NT2/D1 (cell line): ENCODE measurements around the gene BCAS3.

Source experiments
- DNase-seq: peaks from one replicate; pipeline ENCODE4 v3.0.0-alpha.2; 2011; ENCODE audit warnings: low read depth, low spot score
- H3K27me3 ChIP-seq: 2 replicates; pipeline ENCODE4 v1.6.0; 2011; ENCODE audit warnings: mild to moderate bottlenecking; ENCODE audit not compliant: insufficient read length, insufficient read depth
- H3K36me3 ChIP-seq: 2 replicates; pipeline ENCODE4 v1.6.1; 2011; ENCODE audit warnings: mild to moderate bottlenecking, low read length, mixed read lengths; ENCODE audit not compliant: insufficient read depth, insufficient read length
- H3K4me1 ChIP-seq: 2 replicates; pipeline ENCODE4 v1.5.1; 2011; ENCODE audit not compliant: insufficient read depth, insufficient read length
- H3K4me3 ChIP-seq: 2 replicates; pipeline ENCODE4 v1.5.1; 2011; ENCODE audit warnings: low read depth; ENCODE audit not compliant: insufficient read length
- H3K9ac ChIP-seq: 2 replicates; pipeline ENCODE4 v1.6.0; 2011; ENCODE audit warnings: low read depth; ENCODE audit not compliant: insufficient read length
- H3K9me3 ChIP-seq: 2 replicates; pipeline ENCODE4 v1.5.1; 2011; ENCODE audit warnings: mild to moderate bottlenecking, low read length; ENCODE audit not compliant: insufficient read depth
- SUZ12 ChIP-seq: IDR thresholded peaks from 2 replicates; pipeline ENCODE4 v1.6.1; 2011; ENCODE audit not compliant: insufficient read length, insufficient read depth; ENCODE audit errors: extremely low read depth
- YY1 ChIP-seq: IDR thresholded peaks from 2 replicates; pipeline ENCODE4 v1.6.1; 2011; ENCODE audit not compliant: insufficient read length, insufficient read depth
- ZNF274 ChIP-seq: IDR thresholded peaks from 2 replicates; pipeline ENCODE4 v1.6.1; 2011; ENCODE audit warnings: mild to moderate bottlenecking, low read depth, low read length

The BCAS3 gene

DNA sequence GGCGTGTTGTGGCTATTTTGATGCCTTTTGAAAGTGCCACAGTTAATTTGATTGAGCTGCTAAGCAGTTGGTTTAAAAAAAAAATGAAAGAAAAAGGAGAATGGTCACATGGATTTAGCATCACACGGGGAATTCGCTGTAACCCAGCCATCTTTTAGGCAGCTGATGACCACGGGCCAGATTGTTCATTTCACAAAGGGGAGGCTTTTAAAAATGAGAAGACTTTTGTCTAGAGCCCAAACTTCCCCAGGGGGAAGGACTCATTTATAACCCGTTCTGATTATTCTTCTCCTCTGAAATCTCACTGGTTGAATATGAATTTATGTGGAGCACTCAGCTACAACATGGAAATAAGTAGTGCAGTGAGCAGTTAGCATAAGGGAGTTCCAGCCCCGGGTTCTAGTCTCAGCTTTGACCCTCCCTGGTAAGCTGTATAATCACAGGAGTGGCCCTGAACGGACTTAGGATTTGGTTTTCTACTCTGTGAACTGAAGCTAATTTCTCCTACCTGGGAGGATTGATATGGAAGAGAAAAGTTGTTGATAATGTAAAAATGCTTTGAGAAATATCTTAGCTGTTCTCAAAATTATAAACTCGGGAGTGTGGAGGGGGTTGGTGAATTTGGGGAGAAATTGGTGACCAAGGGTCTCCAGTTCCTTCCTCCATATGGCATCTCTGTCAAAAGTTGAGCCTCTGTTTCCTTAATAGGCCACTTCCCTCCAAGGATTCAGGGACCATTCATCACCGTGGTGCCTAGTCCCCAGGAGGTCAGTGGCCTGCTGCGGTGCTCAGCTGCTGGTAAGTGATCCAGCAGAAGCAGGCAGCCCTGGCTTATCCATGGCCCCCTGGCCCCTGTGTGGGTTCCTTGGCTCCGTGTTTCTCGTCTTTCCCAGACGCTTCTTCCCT lies 645.6 kb downstream of the BCAS3 start:
- Histone ChIP-seq H3K36me3 (no peaks in the 10 kb centered on the region), H3K4me3 (no peak overlapping the region), H3K9ac (no peak overlapping the region), H3K4me1 (peaks cover 2% of the 10 kb centered on the region), H3K9me3 (no peaks in the 10 kb centered on the region), H3K27me3 (no peaks in the 10 kb centered on the region)
- DNase-seq = no peak
- no peak for TF ChIP-seq ZNF274
- no peak for TF ChIP-seq YY1
- TF ChIP-seq SUZ12 = no peak

GRCh38 chr17:61323909-61324868 lies 646.5 kb downstream of the BCAS3 start:
- no peaks in the 10 kb centered on the region for H3K9me3 ChIP-seq
- no peak overlapping the region for H3K4me3 ChIP-seq
- H3K9ac ChIP-seq = no peak overlapping the region
- TF ChIP-seq SUZ12 (no peak), ZNF274 (no peak)
- DNase-seq = no peak
- no peaks in the 10 kb centered on the region for H3K27me3 ChIP-seq
- H3K4me1 ChIP-seq = peaks cover 2% of the 10 kb centered on the region
- H3K36me3 ChIP-seq = no peaks in the 10 kb centered on the region

DNA sequence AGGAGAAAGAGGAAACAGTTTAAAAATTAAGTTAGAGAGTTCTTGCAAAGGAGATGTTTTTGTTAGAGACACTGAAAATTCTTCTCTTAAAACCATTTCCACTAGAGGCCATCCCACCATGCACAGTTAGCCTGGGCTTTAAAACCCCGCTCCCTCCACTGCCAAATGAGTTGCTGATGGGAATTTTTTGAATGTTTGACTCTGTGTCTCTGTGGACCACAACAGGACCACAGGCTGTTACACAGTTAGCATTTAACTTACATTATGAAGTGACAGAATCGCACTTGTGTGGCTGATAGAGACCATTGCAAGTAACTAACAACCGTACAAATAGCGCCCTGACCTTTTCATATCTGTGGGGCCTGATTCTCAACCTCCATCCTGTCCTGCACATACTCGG lies 647.3 kb downstream of the BCAS3 start:
- Histone ChIP-seq H3K4me1 (peaks cover 2% of the 10 kb centered on the region), H3K9me3 (no peaks in the 10 kb centered on the region), H3K9ac (no peak overlapping the region), H3K36me3 (no peaks in the 10 kb centered on the region), H3K27me3 (no peaks in the 10 kb centered on the region), H3K4me3 (no peak overlapping the region)
- TF ChIP-seq SUZ12 (no peak), ZNF274 (no peak), YY1 (no peak)
- no peak for DNase-seq

DNA sequence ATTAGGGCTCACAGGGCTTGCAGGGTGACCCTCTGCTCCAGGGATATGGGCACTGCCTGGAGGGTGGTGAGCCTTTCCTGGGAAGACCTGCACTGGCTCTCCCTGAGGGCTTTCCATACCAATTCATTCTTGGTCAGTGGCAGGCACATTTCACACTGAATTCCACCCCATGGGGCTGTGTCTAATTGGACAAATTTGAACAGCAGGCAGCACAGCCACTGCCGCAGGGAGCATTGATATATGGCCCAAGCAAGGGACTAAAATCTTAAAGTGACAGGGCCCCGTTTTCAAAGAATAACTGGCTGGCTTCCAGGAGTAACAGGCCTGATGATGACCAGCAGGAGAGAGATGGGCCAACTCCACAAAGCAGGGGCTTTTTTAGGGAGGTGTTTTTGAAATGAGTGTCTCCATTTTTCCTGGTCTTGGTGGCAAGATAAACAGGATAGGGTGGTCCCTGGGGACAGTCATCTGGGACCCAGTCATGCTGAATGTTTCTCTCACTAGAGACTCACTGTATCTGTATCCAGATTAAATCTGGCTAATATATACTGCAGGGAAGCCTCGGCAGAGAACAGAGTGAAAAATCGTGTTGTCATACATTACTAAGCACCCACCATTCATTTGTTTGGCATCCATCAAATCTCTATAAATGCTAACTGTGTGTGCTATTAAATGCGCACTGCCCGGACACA lies 647.9 kb downstream of the BCAS3 start:
- DNase-seq = no peak
- Histone ChIP-seq H3K36me3 (no peaks in the 10 kb centered on the region), H3K9ac (no peak overlapping the region), H3K27me3 (no peaks in the 10 kb centered on the region), H3K4me3 (no peak overlapping the region), H3K9me3 (no peaks in the 10 kb centered on the region), H3K4me1 (peaks cover 2% of the 10 kb centered on the region)
- TF ChIP-seq YY1 = no peak
- no peak for TF ChIP-seq ZNF274
- no peak for TF ChIP-seq SUZ12

DNA sequence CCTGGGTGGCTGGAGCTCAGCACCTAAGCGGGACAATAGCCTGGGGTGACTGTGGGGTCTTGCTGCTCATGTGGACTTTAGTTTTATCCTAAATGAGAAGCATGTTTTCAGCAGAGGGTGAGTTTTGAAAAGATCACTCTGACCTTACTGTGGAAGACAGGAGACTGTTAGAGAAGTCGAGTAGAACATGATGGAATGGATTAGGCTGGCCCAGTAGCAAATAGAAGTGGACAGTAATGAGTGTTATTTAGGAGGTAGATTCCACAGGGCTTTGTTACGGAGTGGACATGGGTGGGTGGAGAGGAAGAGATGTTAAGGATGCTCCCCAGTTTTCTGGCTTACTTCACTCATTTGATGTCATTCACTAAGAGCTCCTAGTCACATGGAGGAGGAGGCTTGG lies 648.7 kb downstream of the BCAS3 start:
- TF ChIP-seq YY1 (no peak), ZNF274 (no peak), SUZ12 (no peak)
- H3K36me3 ChIP-seq = no peaks in the 10 kb centered on the region
- H3K27me3 ChIP-seq = no peaks in the 10 kb centered on the region
- no peak overlapping the region for H3K9ac ChIP-seq
- H3K4me3 ChIP-seq = no peak overlapping the region
- H3K4me1 ChIP-seq = peaks cover 2% of the 10 kb centered on the region
- H3K9me3 ChIP-seq = no peaks in the 10 kb centered on the region
- no peak for DNase-seq

DNA sequence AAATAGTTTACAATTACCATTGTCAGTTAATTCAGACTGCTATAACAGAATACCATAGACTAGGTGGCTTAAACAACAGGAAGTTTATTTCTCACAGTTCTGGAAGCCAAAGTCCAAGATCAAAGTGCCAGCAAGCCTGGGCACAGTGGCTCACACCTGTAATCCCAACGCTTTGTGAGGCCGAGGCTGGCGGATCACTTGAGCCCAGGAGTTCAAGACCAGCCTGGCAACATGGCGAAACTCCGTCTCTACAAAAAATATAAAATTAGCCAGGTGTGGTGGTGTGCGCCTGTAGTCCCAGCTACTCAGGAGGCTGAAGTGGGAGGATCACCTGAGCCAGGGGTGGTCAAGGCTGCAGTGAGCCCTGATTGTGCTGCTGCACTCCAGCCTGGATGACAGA lies 650.7 kb downstream of the BCAS3 start:
- no peak for DNase-seq
- Histone ChIP-seq H3K9me3 (no peaks in the 10 kb centered on the region), H3K27me3 (no peaks in the 10 kb centered on the region), H3K9ac (no peak overlapping the region), H3K36me3 (no peaks in the 10 kb centered on the region), H3K4me1 (no peaks in the 10 kb centered on the region), H3K4me3 (no peak overlapping the region)
- TF ChIP-seq ZNF274 (no peak), SUZ12 (no peak), YY1 (no peak)
